ENCODE results near the gene TUFT1. TPM values are rescaled to one million over a fixed set of nuclear protein-coding genes. Genes with fewer than 3 reads are reported as not detected.
A peak's percentile ranks its signal among the peaks of the same experiment; 100 is the strongest.

The TUFT1 gene
- total and polyA plus RNA-seq, 2 of the 8 experiments (the other 6 are each of a cell fraction or from before 2014, with no cell fraction given): 7.3 to 10.4 TPM

GRCh38 chr1:151513626-151514121, 26.4 kb upstream of the TUFT1 start:
- peak in 1 of 2 experiments; percentile 59 for DNase-seq (ENCODE audit: low read depth in 1 of 2, low spot score in 2 of 2)
- Histone ChIP-seq H3K18ac (ENCODE audit: extremely low read depth, low read length) (peak overlapping the region; percentile 84), H2BK120ac (replicated peaks; ENCODE audit: low read depth, low read length) (peak overlapping the region; percentile 12), H3K4me3 (ENCODE audit: extremely low read depth in 1 of 4, insufficient read depth in 2 of 4, low read depth in 3 of 4, low read length in 4 of 4) (peak overlapping the region; percentile 80 to 85 (median 84); a peak in 7 of 8 replicates), H3K4me2 (ENCODE audit: insufficient read depth in 1 of 2, low read depth in 2 of 2, low read length in 2 of 2) (peak overlapping the region; percentile 83 to 98), H3K79me1 (ENCODE audit: low read depth, low read length) (peaks cover 14% of the 10 kb centered on the region), H4K5ac (ENCODE audit: insufficient read length, low read depth, low read length) (peak overlapping the region; percentile 74), H2BK5ac (ENCODE audit: low read depth, low read length) (peak overlapping the region; percentile 97), H3K27ac (ENCODE audit: low read depth, low read length) (peak overlapping the region; percentile 74), H3K9ac (replicated peaks in 1 of 4; ENCODE audit: extremely low read depth in 1 of 4, low read depth in 3 of 4, low read length in 3 of 4) (peak overlapping the region in 3 of 4 experiments; percentile 49 to 65 (median 59); a peak in 5 of 7 replicates), H3K14ac (ENCODE audit: insufficient read length) (peak overlapping the region; percentile 68), H2AK5ac (ENCODE audit: low read depth, low read length) (peak overlapping the region; percentile 88), H3K27me3 (replicated peaks in 1 of 4; ENCODE audit: control insufficient read depth in 3 of 4, extremely low read depth in 1 of 4, insufficient read depth in 3 of 4, low read length in 3 of 4) (0 out of 7 replicates have a peak, but pooled peaks cover 0 to 3% (median 0%) of the 10 kb centered on the region in 4 experiments), H4K8ac (ENCODE audit: extremely low read depth, insufficient read depth, low read length) (peak overlapping the region; percentile 74), H4K20me1 (replicated peaks in 1 of 2; ENCODE audit: control insufficient read depth in 1 of 2, insufficient read depth in 2 of 2, low read length in 2 of 2) (peaks cover 0 to 2% of the 10 kb centered on the region in 2 experiments), H3K23ac (ENCODE audit: insufficient read length) (no peak overlapping the region), H3K4me1 (replicated peaks in 1 of 4; ENCODE audit: control insufficient read depth in 3 of 4, insufficient read depth in 4 of 4, low read length in 3 of 4) (peaks cover 19 to 36% (median 21%) of the 10 kb centered on the region in 4 experiments), H4K91ac (replicated peaks; ENCODE audit: insufficient read length, low read length) (peak overlapping the region; percentile 66), H3K36me3 (ENCODE audit: control insufficient read depth in 2 of 4, insufficient read depth in 4 of 4, low read length in 3 of 4) (peaks cover under 1 to 4% (median 2%) of the 10 kb centered on the region in 4 experiments; a peak in 3 of 8 replicates), H2BK12ac (ENCODE audit: low read depth, low read length) (peak overlapping the region; percentile 100), H3K9me3 (ENCODE audit: insufficient read depth in 2 of 2, low read depth in 1 of 2, low read length in 1 of 2) (no peaks in the 10 kb centered on the region), H2BK15ac (ENCODE audit: low read length) (peak overlapping the region; percentile 21; the same call in 1 of the 2 replicates), H3K23me2 (ENCODE audit: low read depth, low read length) (peaks cover 24% of the 10 kb centered on the region), H3K79me2 (ENCODE audit: control insufficient read depth in 1 of 2, insufficient read depth in 2 of 2, low read length in 2 of 2) (peaks cover 0 to 47% of the 10 kb centered on the region in 2 experiments; a peak in 2 of 4 replicates), H2BK20ac (ENCODE audit: low read length) (peak overlapping the region; percentile 64), H2AFZ (ENCODE audit: low read length) (no peak overlapping the region), H3K56ac (replicated peaks; ENCODE audit: insufficient read length, low read depth, low read length) (peak overlapping the region; percentile 20), H3K4ac (replicated peaks; ENCODE audit: insufficient read length, low read depth, low read length) (peak overlapping the region; percentile 12)
- WGBS, 2 experiments (ENCODE audit: extremely low coverage in 1 of 2, insufficient coverage in 1 of 2, insufficient read length in 1 of 2, insufficient replicate concordance in 2 of 2, low coverage in 1 of 2, low lambda C conversion rate in 2 of 2, missing lambda C conversion rate in 1 of 2): 49% methylated on average over 6 of the region's 6 CpGs; no CpG with 5 or more reads in 1 of the 2 experiments
- POLR2A ChIA-PET (ENCODE audit: partially characterized antibody): interaction anchor here (0.7 to 17.1 kb wide), 11 partner anchors 10 to 314 kb away, joined by 3 to 283 read pairs (median 4); partner anchors contain the start of genes POGZ and TUFT1
- FAIRE-seq: no peak
- TF ChIP-seq CEBPB (IDR thresholded peaks at IDR 0.05; ENCODE audit: low read depth, low read length) (peak; percentile 72; the same call in 1 of the 2 replicates), GABPA (IDR thresholded peaks at IDR 0.05; ENCODE audit: borderline replicate concordance, insufficient read depth, low read length) (no peak), HDAC6 (IDR thresholded peaks at IDR 0.05; ENCODE audit: low read depth, low read length) (no peak), ASH2L (IDR thresholded peaks at IDR 0.05; ENCODE audit: low read length) (peak; percentile 80), JUND (IDR thresholded peaks at IDR 0.05; ENCODE audit: low read length) (no peak), KDM1A (IDR thresholded peaks at IDR 0.05; ENCODE audit: borderline replicate concordance, low read length) (no peak), CTBP2 (IDR thresholded peaks at IDR 0.05; ENCODE audit: borderline replicate concordance, insufficient read depth, insufficient read length, low read length) (peak; percentile 5), YY1 (IDR thresholded peaks at IDR 0.05; ENCODE audit: low read depth, low read length) (no peak), TBP (IDR thresholded peaks at IDR 0.05; ENCODE audit: low read depth, low read length) (no peak), RFX5 (IDR thresholded peaks at IDR 0.05; ENCODE audit: borderline replicate concordance, low read depth, low read length) (no peak)
- CTCF ChIA-PET (ENCODE audit: partially characterized antibody): interaction anchor here (0.6 to 1.3 kb wide), 3 partner anchors 9 to 23 kb away, joined by 3 to 6 read pairs (median 3); no protein-coding TSS in a partner anchor
